ENCODE measurements around the gene GREB1L. TPM values are rescaled to one million over a fixed set of nuclear protein-coding genes. Genes with fewer than 3 reads are reported as not detected.

GREB1L gene
- total RNA-seq, 2 experiments from 2014 or later: not detected

- DNase-seq (ENCODE audit: low spot score): no peak
- Histone ChIP-seq H4K20me1 (ENCODE audit: insufficient read depth, low read length) (no peaks in the 10 kb centered on the region), H3K36me3 (ENCODE audit: insufficient read depth, low read length) (no peaks in the 10 kb centered on the region), H3K9me3 (ENCODE audit: low read length) (no peaks in the 10 kb centered on the region), H3K79me2 (ENCODE audit: insufficient read depth, low read depth, low read length) (no peaks in the 10 kb centered on the region), H3K4me3 (ENCODE audit: low read depth, low read length, poor library complexity, severe bottlenecking) (no peak overlapping the region), H2AFZ (ENCODE audit: low read length) (no peak overlapping the region), H3K4me2 (ENCODE audit: low read length) (no peak overlapping the region), H3K9me2 (ENCODE audit: insufficient read depth, low read length) (no peaks in the 10 kb centered on the region), H3K27ac (ENCODE audit: low read depth, low read length, poor library complexity, severe bottlenecking) (no peak overlapping the region), H3K4me1 (ENCODE audit: insufficient read depth, low read length, poor library complexity, severe bottlenecking) (no peaks in the 10 kb centered on the region)
- TF ChIP-seq EZH2phosphoT487 (IDR thresholded peaks at IDR 0.05; ENCODE audit: borderline replicate concordance, low read depth, low read length): no peak
- TF ChIP-seq, protein P1, sequence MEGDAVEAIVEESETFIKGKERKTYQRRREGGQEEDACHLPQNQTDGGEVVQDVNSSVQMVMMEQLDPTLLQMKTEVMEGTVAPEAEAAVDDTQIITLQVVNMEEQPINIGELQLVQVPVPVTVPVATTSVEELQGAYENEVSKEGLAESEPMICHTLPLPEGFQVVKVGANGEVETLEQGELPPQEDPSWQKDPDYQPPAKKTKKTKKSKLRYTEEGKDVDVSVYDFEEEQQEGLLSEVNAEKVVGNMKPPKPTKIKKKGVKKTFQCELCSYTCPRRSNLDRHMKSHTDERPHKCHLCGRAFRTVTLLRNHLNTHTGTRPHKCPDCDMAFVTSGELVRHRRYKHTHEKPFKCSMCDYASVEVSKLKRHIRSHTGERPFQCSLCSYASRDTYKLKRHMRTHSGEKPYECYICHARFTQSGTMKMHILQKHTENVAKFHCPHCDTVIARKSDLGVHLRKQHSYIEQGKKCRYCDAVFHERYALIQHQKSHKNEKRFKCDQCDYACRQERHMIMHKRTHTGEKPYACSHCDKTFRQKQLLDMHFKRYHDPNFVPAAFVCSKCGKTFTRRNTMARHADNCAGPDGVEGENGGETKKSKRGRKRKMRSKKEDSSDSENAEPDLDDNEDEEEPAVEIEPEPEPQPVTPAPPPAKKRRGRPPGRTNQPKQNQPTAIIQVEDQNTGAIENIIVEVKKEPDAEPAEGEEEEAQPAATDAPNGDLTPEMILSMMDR (conservative IDR thresholded peaks at IDR 0.05; ENCODE audit: low read length): no peak
- intact Hi-C loops (cut with micrococcal nuclease; ENCODE audit: unreplicated experiment): no loop called here
- no TSS peak for BruUV-seq (replicated peaks)
- POLR2A ChIA-PET: interaction anchor here (0.8 to 1.0 kb wide), 2 partner anchors 64 to 141 kb away, joined by 3 to 4 read pairs; no protein-coding TSS in a partner anchor
- CTCF ChIA-PET (ENCODE audit: unreplicated experiment): no interaction called here
Observed at GRCh38 chr18:21483051-21483450, 241.0 kb downstream of the GREB1L start.

GRCh38 chr18:21484851-21485636, 243.0 kb downstream of the GREB1L start:
- no peaks in the 10 kb centered on the region for H3K79me2 ChIP-seq (ENCODE audit: insufficient read depth, low read depth, low read length)
- intact Hi-C loops (cut with micrococcal nuclease; ENCODE audit: unreplicated experiment): loop anchor here (5.0 kb wide), 1 partner anchor 367 kb away; no protein-coding TSS in a partner anchor
- CTCF ChIA-PET (ENCODE audit: unreplicated experiment): interaction anchor here (0.9 to 1.1 kb wide), 2 partner anchors 16 to 447 kb away, joined by 3 read pairs; no protein-coding TSS in a partner anchor
- TF ChIP-seq EZH2phosphoT487 (IDR thresholded peaks at IDR 0.05; ENCODE audit: borderline replicate concordance, low read depth, low read length): no peak
- TF ChIP-seq, protein P1 (conservative IDR thresholded peaks at IDR 0.05; ENCODE audit: low read length): no peak
- no peaks in the 10 kb centered on the region for H3K9me2 ChIP-seq (ENCODE audit: insufficient read depth, low read length)
- DNase-seq (ENCODE audit: low spot score): no peak
- no peaks in the 10 kb centered on the region for H4K20me1 ChIP-seq (ENCODE audit: insufficient read depth, low read length)
- no peak overlapping the region for H3K4me2 ChIP-seq (ENCODE audit: low read length)
- no TSS peak for BruUV-seq (replicated peaks)
- no peaks in the 10 kb centered on the region for H3K36me3 ChIP-seq (ENCODE audit: insufficient read depth, low read length)
- POLR2A ChIA-PET: interaction anchor here (0.6 to 0.8 kb wide), 4 partner anchors 21 to 448 kb away, joined by 3 to 4 read pairs (median 3); no protein-coding TSS in a partner anchor
- H2AFZ ChIP-seq (ENCODE audit: low read length): no peak overlapping the region
- no peaks in the 10 kb centered on the region for H3K4me1 ChIP-seq (ENCODE audit: insufficient read depth, low read length, poor library complexity, severe bottlenecking)
- H3K4me3 ChIP-seq (ENCODE audit: low read depth, low read length, poor library complexity, severe bottlenecking): no peak overlapping the region
- H3K9me3 ChIP-seq (ENCODE audit: low read length): no peaks in the 10 kb centered on the region
- no peak overlapping the region for H3K27ac ChIP-seq (ENCODE audit: low read depth, low read length, poor library complexity, severe bottlenecking)
